GM19193 (cell line): Measurements from ENCODE around the gene TFDP2.

Experiments used
- POLR2A ChIP-seq: IDR thresholded peaks from 4 replicates; pipeline ENCODE4 v1.6.1; 2011; ENCODE audit not compliant: insufficient read depth, insufficient read length; ENCODE audit errors: extremely low read depth

TFDP2 gene

DNA sequence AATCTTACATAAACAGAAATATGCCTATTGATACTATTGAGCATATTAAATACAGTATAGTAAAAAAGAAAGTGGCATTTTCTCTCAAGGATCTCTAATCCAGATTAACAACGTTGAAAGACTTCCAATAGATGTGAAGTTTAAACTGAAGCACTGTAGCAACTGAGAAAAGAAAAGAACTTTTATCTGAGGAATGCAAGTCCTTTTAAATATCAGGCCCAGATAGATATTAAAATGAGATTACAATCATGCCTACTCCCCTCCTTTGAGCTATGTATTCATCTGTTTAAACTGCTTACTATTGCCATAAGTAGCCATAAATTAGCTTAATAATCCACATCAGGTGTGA is 102.3 kb downstream of the TFDP2 start:
- no peak for TF ChIP-seq POLR2A

DNA sequence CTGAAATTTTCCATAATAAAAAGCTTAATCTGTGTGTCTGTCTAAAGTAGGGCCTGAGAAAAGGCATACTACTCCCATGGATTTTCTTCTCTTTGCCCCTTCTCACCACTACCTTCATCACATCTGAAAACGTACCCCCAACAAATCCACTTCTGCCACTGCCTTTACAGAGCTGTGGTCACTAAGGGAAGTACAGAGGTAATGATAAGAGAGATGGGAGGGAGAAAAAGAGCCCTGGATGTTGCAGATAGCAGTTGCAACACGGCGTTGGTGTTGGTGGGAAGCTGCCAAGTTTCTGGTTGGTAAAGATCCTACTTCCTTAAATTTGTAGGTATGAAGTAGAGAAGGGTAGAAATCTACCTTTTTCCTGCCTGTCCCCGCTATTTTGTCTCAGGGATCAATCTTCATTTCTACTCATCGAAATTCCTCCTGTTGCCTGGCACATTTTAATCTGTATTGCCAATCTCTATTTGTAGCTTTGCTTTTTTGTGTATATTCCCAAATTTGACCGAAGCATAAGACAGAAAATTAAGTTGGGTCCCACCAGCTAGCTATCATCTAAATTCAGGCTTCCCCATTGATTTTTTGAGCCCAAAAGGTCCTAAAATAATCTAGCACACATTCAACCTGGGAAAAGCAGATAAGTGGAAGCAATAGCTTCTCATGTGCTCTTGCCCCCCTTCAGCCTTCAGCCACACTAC is 102.9 kb downstream of the TFDP2 start:
- no peak for TF ChIP-seq POLR2A

DNA sequence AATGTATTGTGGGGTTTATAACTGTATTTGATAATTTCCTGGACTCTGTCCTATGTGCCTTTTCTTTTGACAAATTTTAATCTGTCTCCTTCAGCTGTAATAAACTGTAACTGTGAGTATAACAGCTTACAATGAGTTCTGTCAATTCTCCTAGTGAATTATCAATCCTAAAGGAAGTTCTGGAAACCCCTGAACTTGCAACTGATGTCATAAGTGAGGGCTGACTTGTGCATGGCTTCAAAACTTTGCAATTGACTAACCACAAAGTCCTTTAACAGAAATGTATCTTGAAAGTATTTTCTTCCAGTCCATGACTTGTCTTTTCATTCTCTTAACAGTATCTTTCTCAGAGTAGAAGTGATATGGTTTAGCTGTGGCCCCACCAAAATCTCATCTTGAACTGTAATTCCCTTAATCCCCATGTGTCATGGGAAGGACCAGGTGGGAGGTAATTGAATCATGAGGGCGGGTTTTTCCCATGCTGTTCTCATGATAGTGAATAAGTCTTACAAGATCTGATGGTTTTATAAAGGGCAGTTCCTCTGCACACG is 108.3 kb downstream of the TFDP2 start:
- TF ChIP-seq POLR2A, result no peak

DNA sequence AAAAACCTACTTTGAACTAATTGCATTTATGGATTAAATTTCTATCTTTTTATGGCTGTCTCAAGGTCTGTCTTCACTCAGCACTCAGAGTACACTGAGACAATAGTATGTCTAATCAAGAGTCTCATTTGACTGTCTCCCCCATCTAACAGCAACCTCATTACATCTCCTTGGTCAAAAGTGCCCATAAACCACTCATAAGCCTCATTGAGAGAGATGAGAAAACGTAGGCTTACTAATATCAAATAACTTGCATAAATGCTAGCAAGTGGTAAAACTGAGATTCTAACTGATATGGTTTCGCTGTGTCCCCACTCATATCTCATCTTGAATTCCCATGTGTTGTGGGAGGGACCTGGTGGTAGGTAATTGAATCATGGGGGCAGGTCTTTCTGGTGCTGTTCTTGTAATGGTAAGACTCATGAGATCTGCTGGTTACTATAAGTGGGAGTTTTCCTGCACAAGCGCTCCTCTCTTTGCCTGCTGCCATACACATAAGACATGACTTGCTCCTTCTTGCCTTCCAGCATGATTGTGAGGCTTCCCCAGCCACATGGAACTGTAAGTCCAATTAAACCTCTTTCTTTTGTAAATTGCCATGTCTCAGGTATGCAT is 113.9 kb downstream of the TFDP2 start:
- no peak for TF ChIP-seq POLR2A

DNA sequence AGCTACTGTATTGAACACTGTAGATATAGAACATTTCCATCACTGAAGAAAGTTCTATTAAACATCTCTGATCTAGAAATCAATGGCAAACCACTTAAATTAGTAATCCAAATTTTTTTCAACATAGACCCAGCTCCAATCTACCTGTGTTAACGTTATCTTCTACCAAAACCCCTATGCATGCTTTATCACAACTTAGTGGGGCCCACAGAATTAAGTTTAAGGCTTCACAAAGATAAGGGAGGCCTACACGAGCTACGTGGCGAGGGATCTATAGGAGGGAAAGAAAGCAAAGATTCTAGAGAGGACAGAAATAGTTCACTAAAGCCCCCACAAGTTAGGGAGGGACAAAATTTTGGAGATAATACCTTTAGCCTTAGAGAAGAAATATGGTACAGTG is 116.1 kb downstream of the TFDP2 start:
- TF ChIP-seq POLR2A, result no peak

DNA sequence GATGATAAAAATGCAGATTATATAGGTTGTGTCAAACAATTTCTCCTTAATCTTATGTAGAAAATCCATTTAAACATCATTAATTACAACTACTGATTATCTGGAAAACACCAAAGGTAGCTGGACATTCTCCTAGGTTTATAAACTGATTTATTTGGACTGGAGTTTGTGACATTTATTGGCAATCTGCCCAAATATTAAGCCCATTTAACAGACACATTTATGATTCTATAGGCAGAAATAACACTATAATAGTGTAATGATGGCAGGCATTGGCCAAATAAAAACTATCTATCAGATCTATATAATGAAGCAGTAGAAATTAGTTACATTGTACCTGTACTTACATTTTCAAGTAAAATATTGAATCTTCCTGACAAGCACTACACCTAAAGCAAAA is 117.8 kb downstream of the TFDP2 start:
- no peak for TF ChIP-seq POLR2A

DNA sequence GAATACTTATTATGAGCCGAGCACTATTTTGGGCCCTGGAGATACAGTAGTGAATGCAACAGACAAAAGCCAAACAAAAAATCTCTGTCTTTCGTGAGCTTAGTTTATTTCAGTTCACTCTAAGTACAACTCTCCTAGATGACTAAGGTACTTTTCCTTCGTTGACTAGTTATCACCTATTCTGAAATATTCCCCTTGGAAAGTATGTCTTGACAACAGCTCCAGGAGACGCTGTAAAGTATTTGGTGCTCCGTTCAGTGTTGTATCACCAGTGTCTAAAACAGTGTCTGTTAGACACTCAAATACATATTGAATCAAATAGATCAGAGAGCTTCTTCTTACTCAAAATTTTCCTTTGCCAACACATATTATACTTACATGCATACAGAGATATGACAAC is 119.6 kb downstream of the TFDP2 start:
- no peak for TF ChIP-seq POLR2A

DNA sequence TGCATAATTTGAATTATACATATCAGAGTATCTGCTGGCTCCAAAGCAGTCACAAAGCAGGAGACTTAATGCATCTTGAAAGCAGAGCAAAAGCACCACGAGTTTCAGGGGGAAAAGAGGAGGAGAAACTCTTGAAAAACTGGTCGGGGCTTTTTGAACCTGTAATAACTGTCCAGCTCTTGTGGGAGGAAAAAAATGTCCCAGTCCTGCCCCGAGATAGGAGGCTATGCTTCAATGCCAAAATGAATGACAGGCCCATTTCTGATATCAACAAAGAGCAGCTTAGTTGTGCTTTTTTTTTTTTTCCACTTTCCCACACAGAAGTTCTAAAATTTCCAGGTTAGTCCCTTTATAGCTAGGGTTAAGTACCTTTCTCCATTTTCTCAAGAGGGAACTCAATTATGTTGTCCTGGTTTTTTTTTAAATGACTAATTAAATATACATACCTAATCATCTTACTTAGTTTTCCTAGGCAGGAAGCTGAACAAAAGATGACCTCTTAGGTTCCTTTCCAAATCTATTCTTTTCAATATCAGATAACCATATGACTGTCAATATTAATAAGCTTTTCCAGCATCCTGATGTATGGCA is 120.2 kb downstream of the TFDP2 start:
- no peak for TF ChIP-seq POLR2A

DNA sequence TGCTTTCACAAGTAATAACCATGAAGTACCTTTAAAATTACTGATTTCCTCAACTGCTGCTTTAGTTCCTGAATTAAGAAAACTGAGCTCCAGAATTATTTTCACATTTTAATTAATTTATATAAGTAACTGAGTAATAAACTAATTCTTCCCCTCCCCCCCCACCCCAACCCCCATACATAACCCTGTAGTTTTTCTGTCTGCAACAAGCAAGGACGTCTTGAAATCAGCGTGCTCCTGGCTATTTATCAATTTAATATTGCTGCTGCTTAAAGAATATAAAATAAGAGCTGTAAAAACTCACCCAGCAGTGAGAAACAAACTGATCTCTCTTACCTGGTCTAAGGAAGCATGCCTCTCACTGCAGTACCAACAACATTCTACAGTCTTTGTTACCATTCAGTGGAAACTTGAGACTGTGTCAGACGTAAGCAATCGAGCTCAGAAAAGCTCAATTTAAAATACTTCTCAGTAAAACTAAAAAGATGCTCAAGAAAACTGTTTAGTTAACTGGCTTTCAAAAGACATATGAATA is 121.0 kb downstream of the TFDP2 start:
- no peak for TF ChIP-seq POLR2A

DNA sequence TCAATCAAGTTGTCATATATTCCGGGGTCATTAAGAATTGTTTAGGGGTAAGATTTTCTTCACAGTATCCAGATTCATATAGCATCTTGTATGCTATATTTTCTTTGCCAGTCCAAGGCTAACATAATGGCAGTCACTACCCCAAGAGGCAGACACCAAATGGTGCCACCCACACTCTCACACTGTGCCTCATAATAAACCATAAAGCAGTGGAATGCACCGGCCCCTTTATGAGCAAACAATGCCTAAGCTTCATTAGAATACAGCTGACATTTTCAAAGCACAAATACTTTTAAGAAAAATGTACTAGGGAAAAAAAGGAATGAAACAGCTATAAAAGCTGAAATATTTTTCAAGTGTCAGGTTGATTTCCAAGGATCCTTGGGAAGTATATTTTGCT is 121.6 kb downstream of the TFDP2 start:
- TF ChIP-seq POLR2A, result no peak

DNA sequence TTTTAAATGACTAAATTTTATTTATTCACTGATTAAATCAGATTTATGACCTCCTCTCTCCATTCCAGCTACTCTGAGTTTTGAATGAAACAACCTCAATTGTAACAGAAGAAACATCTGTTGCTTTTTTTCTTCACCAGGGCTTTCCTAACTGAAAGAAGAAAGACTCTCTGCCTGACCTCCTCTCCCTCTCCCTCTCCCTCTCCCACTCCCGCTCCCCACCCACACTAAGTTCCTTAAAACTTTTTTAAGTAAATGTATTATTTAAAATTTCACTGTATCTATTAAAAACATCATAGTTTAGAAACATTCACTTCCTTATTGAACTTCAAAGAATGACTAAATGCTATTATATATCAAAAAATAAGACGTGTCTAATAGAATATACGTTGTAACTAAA is 122.0 kb downstream of the TFDP2 start:
- no peak for TF ChIP-seq POLR2A

DNA sequence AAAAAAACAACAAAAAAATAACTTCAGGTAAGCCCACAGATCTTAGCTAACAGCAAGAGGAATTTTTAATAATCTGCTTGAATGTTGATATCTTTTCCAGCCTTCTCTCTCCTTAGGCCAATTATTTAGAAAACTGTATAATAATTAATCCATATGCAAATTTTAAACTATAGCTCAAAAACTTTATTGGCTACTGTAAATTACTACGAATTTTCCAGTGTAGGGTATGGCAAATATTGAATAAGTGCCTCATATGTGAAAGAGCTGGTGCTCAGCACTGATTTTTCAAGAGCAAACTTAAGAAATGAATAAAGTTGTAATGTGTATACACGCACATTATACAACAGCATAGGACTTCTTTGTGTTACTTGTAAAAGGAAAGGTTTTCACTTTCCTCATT is 123.0 kb downstream of the TFDP2 start:
- TF ChIP-seq POLR2A, result no peak

DNA sequence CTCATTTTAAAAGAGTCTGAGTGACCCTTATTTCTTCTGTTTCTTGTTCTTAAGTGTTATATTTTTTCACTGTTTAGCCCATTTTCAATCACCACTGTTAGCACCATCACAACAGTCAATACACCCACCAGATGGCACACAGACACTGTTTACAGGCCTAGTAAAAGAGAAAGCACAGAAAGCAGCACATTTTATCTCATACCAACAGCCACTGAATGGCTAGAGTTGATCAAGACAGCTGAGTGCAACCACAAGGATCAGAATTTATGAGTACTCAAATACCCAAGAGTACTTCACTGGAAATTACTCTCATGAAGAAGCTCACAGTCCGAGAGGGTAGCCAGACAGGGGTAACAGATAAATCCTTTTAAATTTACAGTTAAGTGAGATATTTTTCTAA is 127.0 kb downstream of the TFDP2 start:
- no peak for TF ChIP-seq POLR2A

DNA sequence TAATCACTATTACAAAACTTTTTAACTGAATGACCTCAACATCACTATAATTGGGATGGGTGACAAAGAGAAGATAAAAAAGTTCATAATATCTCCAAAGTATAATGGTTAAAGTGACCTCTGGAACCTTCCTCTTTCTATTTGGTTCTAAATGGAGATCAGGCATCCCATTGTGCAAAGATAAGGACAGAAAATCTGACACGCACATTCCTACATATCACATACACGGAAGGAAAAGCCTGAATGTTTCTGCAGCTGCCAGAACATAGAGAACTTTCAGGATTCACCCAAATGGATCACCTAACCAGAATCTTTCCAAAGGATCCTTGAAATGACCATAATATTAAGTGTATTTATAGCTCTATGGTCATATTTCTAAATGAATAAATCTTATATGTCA is 128.2 kb downstream of the TFDP2 start:
- TF ChIP-seq POLR2A, result no peak

DNA sequence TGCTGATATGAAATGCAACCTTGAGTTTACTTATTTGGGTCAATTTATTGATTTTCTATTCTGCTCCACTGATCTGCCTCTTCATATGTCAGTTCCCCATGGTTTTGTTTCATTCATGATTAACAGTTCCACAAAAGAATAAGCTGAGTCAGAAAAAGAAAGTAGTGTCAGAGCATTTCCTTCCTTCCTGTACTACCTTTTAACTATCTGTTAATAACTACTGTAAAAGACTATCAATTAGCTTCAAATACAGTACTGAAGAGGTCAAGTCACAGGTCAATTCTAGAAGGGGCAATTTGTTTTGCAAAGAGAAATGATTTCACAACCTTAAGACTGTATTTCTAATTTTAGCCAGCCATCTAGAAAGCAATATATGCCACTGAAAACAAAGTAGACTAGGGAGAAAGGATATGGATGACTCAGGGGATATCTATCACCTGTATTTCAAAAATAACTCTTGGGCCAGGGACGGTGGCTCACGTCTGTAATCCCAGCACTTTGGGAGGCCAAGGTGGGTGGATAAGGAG is 129.5 kb downstream of the TFDP2 start:
- TF ChIP-seq POLR2A, result no peak

DNA sequence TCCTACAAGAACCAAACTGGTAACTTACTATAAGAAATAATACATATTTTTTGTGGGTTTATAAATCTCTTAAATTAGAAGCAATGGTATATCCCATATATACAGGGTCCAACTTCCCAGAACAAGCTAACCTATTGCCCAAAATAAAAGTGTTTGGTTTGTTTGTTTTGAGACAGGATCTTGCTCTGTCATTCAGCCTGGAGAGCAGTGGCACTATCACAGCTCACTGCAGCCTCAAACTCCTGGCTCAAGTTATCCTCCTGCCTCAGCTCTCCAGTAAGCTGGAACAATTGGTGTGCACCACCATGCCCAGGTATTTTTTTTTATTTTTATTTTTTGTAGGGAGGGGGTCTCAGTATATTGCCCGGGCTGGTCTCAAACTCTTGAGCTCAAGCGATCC is 135.4 kb downstream of the TFDP2 start:
- TF ChIP-seq POLR2A, result no peak
